ENCODE results near the gene CCNDBP1.
"Not testable (repeated sequence)": the region's sequence is repeated elsewhere in the genome, so short reads cannot be mapped to it uniquely, and the experiment has no call there.

The CCNDBP1 gene

DNA sequence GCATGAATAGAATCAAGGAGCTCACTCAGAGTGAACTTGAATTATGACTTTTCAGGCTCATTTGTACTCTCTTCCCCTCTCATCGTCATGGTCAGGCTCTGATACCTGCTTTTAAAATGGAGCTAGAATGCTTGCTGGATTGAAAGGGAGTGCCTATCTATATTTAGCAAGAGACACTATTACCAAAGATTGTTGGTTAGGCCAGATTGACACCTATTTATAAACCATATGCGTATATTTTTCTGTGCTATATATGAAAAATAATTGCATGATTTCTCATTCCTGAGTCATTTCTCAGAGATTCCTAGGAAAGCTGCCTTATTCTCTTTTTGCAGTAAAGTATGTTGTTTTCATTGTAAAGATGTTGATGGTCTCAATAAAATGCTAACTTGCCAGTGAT is 9.6 kb downstream of the CCNDBP1 start:
- no peak for DNase-seq

DNA sequence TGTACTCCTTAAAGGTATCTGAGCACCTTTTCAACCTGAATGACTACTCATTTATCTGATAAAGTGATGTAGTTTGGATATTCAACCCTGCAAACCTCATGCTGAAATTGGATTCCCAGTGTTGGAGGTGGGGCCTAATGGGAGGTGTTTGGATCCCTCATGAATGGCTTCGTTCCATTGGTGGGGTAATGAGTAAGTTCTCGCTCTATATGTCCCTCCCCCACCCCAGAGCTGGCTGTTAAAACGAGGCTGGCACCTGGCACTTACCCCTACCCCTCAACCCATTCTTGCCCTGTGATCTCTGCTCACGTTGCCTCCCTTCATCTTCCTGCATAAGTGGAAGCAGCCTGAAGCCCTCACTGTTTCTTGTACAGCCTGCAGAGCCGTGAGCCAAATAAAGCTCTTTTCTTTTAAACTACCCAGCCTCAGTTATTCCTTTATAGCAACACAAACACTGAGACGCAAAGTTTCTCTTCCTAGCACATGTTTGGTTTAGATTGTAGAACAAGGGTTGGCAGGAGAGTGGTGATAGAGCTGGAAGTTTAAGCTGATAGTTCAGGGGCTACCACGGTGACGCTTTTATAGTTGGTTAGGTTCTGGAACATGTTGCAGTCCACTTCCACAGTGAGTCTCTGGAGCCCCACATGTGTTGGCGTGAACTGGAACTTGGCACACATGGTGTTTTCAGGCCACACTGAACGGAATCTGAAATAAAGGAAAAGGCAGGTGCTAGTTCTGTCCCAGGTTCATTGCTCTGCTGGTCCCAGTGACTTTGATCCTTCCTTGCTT is 11.8 kb downstream of the CCNDBP1 start:
- DNase-seq, result no peak

DNA sequence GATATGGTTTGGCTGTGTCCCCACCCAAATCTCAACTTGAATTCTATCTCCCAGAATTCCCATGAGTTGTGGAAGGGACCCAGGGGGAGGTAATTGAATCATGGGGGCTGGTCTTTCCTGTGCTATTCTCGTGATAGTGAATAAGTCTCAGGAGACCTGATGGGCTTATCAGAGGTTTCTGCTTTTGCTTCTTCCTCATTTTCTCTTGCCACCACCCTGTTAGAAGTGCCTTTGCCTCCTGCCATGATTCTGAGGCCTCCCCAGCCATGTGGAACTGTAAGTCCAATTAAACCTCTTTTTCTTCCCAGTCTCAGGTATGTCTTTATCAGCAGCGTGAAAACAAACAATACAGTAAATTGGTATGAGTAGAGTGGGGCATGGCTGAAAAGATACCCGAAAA is 12.6 kb downstream of the CCNDBP1 start:
- not testable (repeated sequence) for DNase-seq

DNA sequence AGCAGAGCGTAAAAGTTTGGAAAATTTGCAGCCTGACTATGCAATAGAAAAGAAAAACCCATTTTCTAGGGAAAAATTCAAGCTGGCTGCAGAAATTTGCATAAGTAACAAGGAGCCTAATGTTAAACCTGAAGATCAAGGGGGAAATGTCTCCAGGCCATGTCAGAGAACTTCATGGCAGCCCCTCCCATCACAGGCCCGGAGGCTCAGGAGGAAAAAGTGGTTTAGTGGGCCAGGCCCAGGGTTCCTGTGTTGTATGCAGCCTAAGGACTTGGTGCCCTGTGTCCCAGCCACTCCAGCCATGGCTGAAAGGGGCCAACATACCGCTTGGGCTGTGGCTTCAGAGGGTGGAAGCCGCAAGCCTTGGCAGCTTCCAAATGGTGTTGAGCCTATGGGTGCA is 13.4 kb downstream of the CCNDBP1 start:
- not testable (repeated sequence) for DNase-seq

DNA sequence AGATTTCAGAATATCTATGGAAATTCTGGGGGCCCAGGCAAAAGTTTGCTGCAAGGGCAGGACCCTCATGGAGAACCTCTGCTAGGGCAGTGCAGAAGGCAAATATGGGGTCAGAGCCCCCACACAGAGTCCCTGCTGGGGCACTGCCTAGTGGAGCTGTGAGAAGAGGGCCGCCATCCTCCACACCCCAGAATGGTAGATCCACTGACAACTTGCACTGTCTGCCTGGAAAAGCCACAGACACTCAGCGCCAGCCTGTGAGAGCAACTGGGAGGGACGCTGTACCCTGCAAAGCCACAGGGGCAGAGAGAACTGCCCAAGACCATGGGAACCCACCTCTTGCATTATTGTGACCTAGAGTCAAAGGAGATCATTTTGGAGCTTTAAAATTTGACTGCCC is 13.8 kb downstream of the CCNDBP1 start:
- DNase-seq, result no peak

DNA sequence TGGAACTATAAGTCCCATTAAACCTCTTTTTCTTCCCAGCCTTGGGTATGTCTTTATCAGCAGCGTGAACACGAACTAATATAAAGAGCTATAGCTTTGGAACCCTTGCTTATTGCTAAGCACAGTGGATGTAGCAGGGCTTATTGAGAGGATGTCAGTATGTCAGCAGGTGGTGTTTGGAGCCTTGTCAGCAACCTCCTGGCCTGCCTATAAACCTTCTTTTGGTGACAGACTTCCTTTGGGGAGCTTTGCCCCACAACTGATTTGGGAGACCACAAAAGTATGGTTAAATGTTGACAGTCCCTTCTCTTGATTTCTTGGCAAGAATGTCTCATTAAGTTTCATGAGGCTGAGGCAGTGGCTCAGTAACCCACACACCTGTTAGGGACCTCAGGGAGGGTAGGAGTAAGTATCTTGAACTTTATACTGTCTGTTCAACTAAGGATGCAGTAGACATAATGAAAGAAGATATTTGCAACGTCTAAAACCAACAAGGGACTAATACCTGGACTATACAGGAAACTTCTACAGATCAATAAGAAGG is 14.8 kb downstream of the CCNDBP1 start:
- no peak for DNase-seq

DNA sequence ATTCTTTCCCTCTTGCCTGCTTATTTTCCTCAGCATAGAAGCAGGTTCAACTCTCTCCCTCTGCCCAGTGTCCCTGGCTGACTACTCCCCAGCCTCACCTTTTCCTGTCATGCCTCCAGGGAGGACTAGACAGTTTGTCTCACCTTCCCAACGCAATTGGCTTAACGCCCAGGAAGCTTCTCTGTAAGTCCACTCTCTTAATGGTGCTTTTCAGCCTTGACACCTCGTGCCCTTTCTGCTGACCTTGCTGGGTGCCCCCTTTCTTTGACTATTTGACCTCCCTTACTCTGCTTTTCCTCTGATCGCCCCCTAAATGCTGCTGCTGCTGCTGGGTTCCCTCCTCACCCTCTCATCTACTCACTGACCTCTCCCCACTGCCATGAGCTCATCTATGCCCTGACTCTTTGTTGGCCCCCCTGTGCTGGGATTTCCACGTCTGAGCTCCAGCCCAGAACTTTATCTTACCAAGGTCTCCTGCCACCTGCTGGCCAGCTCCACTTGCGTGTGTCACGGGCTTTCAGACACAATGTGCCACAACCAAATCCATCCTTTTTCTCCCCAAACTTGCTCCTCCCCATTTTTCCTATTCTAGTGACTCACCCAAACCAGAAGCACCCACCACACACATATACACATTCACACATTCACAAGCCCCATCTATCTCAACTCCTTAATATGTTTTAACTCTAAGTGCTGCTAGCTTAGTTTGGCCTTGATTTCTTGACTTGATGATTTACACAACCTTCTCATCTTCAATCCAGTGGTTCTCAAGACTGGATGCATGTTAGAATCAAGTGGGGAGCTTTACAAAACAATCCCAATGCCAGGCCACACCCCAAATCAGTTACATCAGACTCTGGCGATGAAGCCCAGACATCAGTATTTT is 19.1 kb downstream of the CCNDBP1 start:
- DNase-seq, result no peak

DNA sequence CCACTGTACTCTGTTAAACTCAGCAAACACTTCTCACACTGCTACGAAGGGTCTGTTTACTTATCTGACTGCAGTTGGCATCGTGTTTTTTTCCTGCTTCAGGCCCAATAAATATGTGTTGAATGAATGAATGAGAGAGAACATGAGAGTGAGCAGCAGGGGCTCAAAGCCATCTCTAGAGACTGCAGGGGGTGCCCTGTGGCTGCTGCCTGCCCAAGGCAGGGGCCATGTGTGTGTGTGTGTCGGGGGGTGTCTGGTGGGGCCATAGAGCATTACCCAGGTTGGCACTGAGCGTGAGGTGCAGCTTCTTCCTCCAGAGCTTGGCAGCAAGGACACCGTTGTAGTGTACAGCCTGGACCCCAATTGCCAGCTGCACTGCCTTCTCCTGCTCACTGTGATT is 20.9 kb downstream of the CCNDBP1 start:
- no peak for DNase-seq

DNA sequence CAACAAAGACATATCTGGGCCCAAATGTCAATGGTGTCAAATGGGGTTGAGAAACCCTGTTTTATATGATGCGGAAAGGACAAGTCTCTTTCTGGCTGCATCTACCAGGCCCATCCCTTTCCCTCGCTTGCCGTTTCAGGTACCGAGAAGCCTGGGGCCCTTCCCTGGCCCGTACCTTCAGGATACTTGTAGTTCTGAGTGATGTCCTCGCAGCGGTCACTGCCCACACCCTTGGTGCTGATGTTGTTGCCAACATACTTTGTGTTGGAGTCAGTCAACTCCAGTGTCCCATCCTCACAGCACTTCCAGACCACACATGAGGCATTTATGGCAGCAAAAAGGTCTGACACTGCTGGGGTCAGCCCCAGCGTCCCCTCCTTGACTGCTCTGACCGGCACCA is 21.8 kb downstream of the CCNDBP1 start:
- DNase-seq, result no peak

DNA sequence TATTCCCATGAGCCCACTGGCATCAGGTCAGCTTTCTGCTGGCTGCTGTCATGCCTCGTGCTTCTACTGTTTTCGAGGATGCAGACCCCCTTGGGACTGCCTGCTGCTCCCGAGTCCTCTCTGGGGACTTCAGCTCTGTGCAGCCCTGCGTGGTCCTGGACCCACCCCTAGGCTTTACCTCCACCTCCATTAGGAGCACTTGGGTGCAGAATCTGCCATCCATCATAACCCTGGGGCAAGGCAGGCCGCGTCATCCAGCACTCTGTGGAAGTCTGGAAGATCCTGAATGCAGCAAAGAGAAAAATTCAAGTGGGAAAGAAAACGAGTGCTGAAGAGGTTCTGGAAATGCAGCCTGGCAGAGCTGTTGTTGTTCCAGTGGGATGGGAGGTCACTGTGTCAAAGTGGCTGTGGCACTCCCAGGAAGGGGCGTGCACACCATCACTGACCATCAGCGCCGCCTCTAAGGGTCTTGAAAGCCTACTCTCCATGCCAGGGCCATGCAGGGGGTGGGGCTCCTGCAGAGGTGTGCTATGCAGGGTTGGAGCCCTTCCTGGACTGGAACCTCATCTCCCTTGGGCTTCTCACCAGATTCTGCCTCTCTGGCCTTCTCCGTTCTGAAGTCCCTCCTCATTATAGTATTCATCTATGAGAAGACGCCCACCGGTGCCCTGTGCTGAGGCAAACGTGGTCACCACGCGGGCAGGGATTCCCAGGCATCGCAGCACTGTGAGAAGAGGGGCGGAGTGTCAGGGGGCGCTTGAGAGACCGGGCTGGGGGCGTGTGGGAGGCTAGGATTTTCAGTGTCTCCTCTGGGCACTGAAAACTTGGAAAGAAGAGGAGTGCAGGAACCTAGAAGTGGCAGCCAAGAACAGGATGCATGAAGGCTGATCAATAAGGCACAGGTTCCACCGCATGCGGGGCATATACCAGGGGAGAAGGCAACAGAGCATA is 23.1 kb downstream of the CCNDBP1 start:
- no peak for DNase-seq

DNA sequence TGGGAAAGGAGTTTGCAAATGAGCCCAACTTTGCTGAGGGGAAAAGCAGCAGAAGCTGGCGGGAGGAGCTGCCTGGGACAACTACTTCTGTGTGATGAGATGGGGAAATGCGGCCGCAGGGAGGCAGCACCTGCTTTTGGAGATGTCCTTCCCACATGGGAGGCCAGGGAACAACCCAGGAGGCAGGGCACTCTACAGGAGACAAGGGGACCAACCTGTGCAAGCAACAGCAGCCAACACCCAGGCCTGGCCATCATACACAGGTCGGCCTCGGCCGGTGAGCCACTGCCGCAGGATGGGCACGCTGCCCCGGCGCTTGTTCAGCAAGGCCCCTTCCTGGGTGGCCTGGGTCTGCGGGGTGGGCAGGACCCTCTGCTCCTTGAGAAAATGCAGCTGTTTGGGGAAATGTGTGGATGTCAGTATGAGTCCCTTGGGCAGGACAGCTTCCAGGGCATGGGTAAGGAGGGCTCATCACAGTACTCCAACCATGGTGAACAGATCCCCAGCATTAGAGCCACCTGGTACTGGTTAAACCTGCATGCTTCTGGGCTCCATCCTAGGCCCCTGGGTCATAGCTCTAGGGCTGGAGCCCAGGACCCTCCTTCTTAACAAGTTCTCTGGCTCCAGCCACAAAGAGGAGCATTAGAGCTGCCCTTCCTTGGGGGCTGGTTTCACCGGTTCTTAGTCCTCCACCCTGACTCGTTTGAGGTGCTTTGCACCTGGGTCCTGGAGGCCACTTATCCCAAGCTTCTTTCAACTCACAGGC is 24.0 kb downstream of the CCNDBP1 start:
- DNase-seq, result no peak

DNA sequence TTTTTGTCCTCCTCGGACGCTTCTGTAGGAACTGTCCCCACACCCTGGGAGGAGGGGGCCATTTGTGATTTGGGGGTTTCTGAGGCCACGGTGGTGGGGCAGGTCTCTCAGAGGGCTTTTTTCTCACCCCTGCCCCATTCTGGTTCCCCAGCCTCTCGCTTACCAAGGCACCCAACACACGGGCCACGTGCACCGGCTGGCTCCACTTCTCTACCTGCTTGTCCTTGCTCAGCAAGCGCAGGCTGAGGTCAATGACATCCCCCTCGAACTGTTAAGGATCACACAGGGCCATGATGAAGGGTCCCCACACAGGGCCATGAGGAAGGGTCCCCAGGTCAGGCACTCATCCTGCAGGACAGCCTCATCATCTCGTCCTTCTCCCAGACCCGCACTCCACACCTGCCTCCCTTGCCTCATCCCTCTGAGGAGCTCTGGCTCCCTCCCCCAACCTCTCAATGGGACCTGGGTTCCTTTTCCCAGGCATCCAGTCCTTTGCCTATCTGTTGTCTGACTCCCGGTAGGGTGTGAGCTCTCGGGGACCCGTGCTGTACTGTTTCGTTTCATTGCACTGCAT is 25.1 kb downstream of the CCNDBP1 start:
- no peak for DNase-seq

DNA sequence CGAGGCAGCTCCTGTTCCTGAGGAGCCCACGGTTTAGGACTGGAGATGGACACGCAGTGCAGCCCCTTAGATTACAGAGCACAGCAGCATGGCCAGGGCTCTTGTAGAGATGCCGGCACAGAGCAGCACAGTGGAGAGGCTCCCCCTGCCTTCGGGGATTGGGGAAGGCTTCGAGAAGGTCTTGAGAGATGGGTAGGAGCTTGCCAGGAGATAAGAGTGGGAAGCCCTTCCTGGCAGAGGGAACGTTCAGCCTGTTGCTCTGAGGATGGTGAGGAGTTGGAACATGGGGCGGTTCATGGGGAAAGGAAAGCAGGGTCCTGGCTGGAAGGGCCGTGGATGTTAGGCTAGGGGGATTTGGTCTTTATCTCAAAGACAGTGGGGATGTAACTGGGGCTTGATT is 25.6 kb downstream of the CCNDBP1 start:
- no peak for DNase-seq

DNA sequence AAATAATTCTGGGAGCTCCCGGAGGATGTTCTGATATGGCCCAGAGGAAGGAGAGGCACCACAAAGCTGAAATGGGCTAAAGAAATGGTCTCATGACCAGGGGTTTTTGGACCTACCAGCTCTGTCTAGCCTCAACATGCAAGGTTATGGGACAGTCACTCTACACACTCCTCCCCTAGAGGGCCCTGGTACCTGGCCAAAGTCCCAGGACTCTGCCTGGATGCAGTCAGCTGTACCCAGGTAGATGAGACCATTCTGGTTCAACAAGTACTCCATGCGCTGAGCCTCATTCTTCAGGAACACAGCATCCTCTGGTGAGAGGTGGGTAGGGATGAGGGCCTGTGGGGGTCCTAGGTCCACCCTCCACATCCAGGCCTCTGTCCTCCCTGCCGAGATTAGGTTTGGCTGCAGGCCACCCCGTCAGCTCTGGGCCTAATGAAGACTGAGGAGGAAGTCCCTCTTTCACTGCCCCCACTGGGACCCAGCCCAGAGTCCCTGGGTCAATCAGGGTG is 26.1 kb downstream of the CCNDBP1 start:
- no peak for DNase-seq

DNA sequence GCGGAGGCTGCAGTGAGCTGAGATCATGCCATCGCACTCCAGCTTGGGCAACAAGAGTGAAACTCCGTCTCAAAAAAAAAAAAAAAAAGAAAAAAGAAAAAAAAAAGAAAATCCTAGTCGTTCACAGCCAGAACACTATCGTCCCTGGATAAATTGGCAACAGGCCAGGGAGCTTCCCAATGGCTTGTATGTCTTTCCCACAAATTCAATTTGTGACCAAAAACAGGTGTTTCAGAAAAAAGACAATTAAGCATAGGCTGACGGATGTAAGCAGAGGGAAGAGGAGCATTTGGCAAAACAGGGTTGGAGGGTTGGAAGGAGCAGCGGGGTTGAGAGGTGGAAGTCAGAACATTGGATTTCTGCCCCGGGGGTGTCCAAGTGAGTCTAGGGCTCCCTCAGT is 27.1 kb downstream of the CCNDBP1 start:
- DNase-seq, result no peak

DNA sequence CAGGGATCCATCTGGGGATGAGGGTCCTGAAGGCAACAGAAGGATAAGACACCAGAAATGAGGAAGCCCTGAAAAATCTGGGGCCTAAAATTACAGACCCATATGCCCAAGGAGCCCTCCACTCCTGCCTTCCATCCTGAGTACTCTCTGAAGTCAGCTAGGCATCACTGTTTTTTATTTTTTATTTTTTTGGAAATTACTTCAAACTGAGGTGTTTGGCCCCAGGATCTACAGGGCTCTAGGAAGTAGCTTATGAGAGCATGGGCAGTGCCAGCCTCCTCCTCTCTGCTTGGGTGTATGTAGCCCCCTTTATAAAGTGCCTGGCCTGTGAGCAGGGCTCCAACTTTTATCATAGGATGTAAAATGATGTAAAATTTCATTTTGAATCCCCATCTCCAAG is 27.7 kb downstream of the CCNDBP1 start:
- DNase-seq, result no peak

DNA sequence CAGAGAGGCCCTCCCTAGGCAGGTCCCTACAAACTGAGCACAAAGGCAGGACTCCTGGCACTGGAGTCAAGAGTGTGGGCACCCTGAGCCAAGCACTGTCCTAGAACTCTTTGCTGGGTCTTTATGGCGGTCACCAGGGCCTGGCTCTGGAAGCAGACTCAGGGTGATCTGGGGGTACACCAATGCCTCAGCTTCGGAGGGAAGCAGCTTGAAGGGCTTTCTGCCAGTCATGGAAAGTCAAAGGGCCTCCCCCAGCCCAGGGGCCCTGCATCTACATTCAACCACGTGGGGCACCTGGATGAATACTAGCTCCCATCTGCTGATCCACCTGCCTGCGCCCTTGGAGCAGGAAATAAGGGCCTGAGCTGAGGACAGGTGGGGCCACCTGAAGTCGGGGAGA is 28.3 kb downstream of the CCNDBP1 start:
- no peak for DNase-seq

DNA sequence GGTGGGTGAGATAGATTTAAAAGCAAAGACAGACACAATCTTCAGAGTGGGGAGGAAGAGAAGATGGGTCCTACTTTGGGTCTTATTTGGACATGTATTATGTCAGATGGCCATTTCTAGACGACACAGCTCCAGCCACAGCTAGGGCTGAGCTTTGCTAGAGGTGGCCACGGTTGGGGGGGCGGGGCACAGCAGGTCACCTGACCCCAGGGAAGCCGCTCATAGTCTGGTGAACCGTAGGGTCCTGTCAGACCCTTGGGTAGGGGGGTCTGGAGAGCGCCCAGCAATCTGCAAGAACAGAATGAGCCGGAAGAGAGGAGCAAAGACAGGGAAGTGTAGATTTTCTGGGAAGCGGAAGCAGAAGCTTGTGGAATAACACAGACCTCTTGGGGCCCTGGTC is 29.0 kb downstream of the CCNDBP1 start:
- DNase-seq, result no peak

DNA sequence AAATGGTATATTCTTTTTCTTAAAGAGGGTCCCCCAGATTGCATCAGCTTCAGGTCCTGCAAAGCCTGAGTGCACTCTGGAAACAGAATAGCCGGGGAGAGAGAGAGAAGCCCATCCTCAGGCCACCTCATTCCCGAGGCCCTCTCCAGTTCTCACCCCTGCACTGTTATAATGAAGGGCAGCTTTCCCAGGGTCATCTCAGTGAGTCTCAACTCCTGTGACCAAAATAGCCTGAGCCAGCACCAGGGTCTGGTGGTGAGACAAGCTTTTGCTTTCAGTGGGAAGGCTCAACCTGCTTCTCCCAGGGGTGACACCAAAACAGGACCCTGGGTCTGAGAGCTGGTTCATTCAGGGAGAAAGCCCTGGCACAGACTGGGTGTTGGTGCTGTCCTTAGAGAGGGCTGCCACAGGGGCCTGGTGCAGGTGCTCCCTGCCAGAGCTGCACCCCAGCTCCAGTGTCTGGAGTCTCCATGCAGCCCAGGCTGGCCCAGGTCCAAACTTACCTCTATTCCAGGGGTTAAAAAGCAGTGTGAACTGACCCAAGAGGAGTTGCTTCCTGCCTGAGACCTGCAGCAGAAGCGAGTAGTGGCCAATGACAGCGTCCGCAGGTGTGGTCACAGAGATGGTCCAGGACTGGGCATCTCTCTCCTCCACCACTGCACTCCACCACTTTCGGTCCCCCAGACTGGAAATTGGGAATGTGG is 29.5 kb downstream of the CCNDBP1 start:
- DNase-seq, result no peak

DNA sequence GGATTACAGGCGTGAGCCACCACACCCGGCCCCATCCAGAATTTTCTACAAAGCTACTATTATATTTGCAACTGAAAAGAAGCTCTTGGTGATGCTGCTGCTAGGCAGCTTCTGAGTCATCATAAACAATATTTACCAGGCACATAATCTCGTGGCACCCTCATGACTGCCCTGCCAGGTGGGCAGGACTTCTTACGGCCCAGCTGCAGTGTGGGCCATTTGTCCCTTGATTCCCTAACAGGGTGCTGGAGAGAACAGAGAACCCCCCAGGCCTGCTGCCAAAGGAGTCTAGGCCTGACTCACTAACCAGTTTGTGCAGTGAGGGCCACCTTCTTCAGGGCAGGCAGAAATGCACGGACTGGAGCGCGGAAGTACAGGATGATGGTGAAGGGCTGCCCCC is 30.8 kb downstream of the CCNDBP1 start:
- no peak for DNase-seq

Measured in NCI-H1417 treated with DMSO at 0.1 percent for 48 hours (cell line).